DND-41 (cell line): Measurements from ENCODE around the gene LPCAT2.

Experiments used
- EZH2 ChIP-seq: IDR thresholded peaks from 3 replicates; pipeline ENCODE4 v1.6.1; 2012; ENCODE audit warnings: borderline replicate concordance, low read depth, mild to moderate bottlenecking, moderate library complexity, low read length, inconsistent platforms; ENCODE audit not compliant: severe bottlenecking
- TF ChIP-seq, protein P1 (sequence below): IDR thresholded peaks from 2 replicates; pipeline ENCODE4 v1.5.1; 2012; ENCODE audit warnings: borderline replicate concordance, low read length, moderate library complexity, mild to moderate bottlenecking; ENCODE audit not compliant: poor library complexity, severe bottlenecking; ENCODE audit errors: extremely low read depth

DNA sequence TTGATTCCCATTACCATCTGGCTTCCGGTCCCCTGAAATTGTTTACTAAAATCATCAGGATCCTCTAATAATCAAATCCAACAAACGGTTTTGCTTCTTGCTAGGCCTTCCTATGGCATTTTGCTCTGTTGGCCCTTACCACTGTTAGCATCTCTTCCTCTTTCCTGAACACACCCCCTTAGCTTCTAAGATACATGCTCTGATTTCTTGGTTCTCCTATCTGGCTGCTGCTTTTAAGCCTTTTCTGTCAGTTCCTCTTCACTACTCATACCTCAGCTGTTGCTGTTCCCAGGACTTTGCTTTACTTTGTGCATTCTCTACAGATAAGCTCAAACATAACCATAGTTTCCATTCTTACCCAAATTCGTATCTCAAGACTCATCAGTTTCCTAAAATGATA lies 69.0 kb downstream of the LPCAT2 start:
- TF ChIP-seq, protein P1, sequence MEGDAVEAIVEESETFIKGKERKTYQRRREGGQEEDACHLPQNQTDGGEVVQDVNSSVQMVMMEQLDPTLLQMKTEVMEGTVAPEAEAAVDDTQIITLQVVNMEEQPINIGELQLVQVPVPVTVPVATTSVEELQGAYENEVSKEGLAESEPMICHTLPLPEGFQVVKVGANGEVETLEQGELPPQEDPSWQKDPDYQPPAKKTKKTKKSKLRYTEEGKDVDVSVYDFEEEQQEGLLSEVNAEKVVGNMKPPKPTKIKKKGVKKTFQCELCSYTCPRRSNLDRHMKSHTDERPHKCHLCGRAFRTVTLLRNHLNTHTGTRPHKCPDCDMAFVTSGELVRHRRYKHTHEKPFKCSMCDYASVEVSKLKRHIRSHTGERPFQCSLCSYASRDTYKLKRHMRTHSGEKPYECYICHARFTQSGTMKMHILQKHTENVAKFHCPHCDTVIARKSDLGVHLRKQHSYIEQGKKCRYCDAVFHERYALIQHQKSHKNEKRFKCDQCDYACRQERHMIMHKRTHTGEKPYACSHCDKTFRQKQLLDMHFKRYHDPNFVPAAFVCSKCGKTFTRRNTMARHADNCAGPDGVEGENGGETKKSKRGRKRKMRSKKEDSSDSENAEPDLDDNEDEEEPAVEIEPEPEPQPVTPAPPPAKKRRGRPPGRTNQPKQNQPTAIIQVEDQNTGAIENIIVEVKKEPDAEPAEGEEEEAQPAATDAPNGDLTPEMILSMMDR = no peak
- no peak for TF ChIP-seq EZH2
